Activated CD8-positive, alpha-beta memory T cell treated with anti-CD3 and anti-CD28 coated beads for 1 hour (primary cell): Measurements from ENCODE around the gene ABCB6.
A peak's percentile ranks its signal among the peaks of the same experiment; 100 is the strongest.
"Not testable (repeated sequence)": the region's sequence is repeated elsewhere in the genome, so short reads cannot be mapped to it uniquely, and the experiment has no call there.

ENCODE experiments used
- DNase-seq, 2 donors: peaks; one replicate each; pipeline ENCODE4 v3.0.0-alpha.2; 2020; ENCODE audit warnings: low read depth in 1 of 2; ENCODE audit errors: extremely low read depth in 1 of 2

ABCB6 gene

GRCh38 chr2:219214141-219214540 is 4.6 kb downstream of the ABCB6 start:
- DNase-seq, result no peak

GRCh38 chr2:219213486-219214071 is 5.2 kb downstream of the ABCB6 start:
- no peak for DNase-seq

DNA sequence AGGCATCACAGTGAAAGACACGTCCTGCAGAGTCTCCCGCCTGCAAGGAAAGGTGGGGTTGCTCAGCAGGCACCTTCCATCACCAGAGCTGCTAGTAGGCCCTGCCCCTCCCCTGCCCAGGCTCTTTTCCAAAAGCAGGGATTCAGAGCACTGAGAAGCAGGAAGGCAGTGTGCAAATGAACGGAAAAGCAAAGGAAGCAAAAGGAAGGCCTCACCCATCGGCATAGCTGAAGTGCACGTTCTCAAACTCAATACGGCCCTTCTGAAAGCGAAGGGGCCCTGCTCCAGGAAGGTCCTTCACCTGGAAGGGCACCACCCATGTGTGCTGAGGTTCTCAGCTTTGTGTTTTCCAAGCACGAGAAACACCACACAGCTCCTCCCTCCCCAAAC is 5.7 kb downstream of the ABCB6 start:
- no peak for DNase-seq

DNA sequence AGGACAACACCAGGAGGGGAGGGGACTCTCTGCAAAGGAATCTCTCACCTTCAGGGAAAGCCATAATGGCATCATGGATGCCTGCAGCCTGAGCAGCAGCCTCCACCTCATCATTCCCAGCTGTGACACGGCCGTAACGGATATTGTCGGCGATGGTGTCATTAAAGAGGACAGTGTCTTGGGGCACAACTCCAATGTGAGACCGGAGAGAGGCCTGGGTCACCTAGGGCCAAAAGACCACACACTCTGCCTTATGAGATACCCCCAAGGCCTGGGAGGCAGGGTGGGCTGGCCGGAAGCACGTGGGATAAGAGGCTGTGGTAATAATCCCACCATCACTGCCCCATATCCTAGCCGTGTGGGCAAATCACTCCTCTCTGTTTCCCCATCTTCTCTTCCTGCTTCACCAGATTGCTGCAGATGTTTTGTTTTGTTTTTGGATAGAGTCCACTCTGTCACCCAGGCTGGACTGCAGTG is 7.8 kb downstream of the ABCB6 start:
- DNase-seq, result no peak

DNA sequence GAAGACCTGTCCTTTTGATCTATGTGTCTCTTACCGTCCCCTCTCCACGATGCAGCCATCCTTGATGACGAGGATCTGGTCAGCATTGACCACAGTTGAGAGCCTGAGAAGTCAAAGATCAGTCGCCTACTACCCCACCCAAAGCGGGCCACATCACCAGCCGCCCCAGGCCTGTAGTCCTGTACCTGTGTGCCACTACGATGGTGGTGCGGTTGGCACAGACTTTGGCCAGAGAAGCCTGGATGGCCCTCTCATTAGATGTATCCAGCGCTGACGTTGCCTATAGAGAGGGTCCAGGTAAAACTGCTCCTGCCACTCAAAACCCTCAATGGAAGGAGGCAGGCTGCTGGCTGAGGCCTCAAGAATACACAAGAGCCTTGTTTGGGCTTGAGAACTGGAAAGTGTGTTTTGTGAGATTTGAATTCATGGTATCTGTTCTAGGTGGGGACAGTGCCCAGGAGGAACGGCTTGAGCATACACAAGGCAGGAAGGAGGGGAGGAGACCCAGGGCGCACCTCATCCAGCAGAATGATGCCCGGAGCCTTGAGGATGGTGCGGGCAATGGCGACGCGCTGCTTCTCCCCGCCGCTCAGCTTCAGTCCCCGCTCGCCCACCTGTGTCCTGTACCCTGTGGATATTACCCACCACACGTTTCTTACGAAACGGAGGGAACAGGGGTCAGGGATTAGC is 8.4 kb downstream of the ABCB6 start:
- no peak for DNase-seq

DNA sequence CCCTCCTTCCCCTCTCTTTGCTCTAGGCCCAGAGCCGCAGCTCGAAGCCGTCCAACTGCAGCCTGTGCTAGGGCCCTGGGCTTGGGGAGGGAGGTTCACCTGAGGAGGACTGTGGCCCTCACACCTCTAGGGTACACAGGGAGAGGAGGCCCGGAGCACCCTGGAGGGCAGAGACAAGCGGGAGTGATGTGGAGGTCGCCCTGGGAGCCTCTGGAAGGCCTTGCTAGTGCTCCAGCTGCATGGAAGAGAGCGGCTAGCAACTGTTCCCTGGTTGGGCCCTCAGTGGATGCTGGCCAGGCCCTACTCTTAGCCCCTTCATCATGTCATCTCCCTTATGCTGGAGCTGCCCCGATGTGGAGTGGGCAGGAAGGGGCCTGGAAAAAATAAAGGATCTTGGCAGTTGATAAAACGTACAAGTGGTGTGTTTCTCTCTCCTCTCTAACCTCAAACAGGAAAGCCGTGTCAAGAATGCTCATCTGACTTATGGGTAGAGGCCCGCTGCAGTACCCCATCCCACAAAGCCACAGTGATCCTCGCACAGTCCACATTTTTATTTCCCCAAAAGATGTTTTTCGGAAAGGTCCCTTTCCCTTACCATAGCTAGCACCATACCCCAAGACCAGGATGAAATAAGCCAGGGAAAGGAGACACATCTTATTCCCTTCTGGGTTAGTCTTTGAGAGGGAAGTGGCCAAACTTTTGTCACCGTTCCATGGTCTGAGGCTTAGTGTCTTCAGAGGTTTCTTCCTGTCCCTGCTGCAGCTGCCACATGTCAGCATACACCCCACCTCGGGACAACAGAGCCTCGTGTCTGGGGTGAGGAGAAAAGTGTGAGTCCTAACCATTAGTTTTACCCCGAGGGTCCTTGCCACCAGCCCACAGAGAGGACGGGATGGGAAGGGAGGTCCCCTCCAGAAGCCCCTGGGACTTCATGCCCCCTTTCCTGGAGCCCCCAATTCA is 9.2 kb downstream of the ABCB6 start:
- DNase-seq, result no peak

GRCh38 chr2:219207884-219208740 is 10.6 kb downstream of the ABCB6 start:
- no peak for DNase-seq

GRCh38 chr2:219207134-219207883 is 11.4 kb downstream of the ABCB6 start:
- no peak for DNase-seq

DNA sequence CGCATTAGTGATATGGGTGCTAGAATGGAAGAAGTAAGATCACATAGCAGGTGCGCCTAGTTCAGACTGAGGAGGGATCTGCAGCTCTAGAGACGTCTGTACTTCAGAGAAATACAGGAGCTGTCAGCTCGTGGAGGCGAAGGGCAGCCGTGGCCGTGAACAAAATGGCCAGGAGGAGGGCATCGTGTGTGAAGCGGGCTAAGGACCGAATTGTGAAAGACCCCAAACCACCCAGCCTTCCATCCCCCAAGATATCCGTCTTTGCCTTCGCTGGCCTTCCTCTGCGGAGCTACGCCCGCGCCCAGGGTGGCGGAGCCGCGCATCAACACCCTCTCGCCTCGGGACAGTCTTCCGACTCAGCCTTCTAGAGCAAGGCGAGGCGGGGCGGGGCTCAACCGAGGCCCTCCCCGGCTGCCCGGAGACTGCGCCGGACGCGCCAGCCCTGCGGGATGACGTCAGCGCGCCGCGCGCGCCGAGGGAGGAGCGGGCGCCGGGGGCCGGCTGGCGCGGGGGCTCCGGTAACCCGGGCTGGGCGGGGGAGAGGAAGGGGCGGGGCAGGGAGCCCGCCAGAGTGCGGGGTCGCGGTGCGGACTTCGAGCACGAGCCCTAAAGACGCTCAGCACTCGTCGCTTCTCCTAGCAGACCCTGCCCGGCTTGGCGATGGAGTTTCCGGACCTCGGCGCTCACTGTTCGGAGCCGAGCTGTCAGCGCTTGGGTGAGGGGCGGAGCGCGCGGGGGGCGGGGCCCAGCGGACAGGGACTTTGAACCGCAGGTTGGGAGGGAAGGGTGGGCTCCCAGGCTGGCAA is 12.2 kb downstream of the ABCB6 start, which contains the start of gene ZFAND2B:
ZFAND2B (plus strand) TSS at position 455 of the 806 bp plus-strand sequence; CDS start at position 661, 206 bp downstream.
- DNase-seq, result peak; percentile 88 to 93

- DNase-seq, result no peak
Measured at GRCh38 chr2:219205981-219206327, 12.8 kb downstream of the ABCB6 start.

DNA sequence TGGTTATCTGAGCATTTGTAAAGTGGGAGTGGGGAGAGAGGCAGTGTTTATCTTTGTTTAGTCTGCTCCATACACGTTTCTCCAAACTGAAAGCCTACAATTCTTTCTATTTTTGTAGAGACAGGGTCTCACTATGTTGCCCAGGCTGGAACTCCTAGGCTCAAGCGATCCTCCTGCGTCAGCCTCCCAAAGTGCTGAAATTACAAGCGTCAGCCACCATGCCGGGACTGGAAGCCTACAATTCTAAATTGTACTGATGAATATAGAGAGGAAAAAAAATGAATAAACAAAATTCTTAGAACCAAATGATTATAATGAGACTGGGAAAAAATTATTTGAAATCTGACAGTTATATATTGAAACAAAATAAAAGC is 13.6 kb downstream of the ABCB6 start:
- DNase-seq, result no peak

- no peak for DNase-seq
Measured at GRCh38 chr2:219204425-219205164, 14.2 kb downstream of the ABCB6 start.

- DNase-seq, result not testable (repeated sequence)
Measured at GRCh38 chr2:219201331-219201730, 17.4 kb downstream of the ABCB6 start.

DNA sequence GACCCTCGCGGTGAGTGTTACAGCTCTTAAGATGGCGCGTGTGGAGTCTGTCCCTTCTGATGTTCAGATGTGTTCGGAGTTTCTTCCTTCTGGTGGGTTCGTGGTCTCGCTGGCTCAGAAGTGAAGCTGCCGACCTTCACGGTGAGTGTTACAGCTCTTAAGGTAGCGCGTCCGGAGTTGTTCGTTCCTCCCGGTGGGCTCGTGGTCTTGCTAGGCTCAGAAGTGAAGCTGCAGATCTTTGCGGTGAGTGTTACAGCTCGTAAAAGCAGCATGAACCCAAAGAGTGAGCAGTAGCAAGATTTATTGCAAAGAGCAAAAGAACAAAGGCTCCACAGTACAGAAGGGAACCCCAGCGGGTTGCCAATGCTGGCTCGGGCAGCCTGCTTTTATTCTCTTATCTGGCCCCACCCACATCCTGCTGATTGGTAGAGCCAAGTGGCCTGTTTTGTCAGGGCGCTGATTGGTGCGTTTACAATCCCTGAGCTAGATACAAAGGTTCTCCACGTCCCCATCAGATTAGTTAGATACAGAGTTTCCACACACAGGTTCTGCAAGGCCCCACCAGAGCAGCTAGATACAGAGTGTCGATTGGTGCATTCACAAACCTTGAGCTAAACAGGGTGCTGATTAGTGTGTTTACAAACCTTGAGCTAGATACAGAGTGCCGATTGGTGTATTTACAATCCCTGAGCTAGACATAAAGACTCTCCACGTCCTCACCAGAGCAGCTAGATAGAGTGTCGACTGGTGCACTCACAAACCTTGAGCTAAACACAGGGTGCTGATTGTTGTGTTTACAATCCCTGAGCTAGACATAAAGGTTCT is 18.0 kb downstream of the ABCB6 start:
- not testable (repeated sequence) for DNase-seq

GRCh38 chr2:219199470-219200211 is 19.1 kb downstream of the ABCB6 start:
- no peak for DNase-seq

- DNase-seq, result no peak
Measured at GRCh38 chr2:219198974-219199373, 19.8 kb downstream of the ABCB6 start.

DNA sequence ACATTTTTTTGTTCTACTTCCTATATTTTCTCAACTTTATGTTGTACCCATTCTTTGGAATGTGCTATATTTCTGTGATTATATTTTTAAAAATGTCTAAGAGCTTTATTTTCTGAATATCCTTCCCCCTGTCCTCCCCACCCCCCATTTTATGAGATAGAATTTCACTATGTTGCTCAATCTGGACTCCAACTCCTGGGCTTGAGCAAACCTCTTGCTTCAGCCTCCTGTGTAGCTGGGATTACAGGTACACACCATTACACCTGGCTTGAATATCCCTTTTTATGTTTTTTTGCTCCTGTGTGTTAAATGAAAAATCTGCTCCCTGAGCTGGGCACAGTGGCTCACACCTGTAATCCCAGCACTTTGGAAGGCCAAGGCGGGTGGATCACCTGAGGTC is 21.4 kb downstream of the ABCB6 start:
- DNase-seq, result no peak
